Measurements from ENCODE around the gene UCKL1. TPM values are rescaled to one million over a fixed set of nuclear protein-coding genes. Genes with fewer than 3 reads are reported as not detected.
"Not testable (repeated sequence)": the region's sequence is repeated elsewhere in the genome, so short reads cannot be mapped to it uniquely, and the experiment has no call there.

Gene UCKL1
- total RNA-seq, 3 donors from 2014 or later = 37.4 to 57.8 (median 43.6) TPM

GRCh38 chr20:63973636-63974401, 17.6 kb upstream of the UCKL1 start:
- intact Hi-C loops (cut with DNase I, micrococcal nuclease) = loop anchor here (5.0 kb wide), 1 partner anchor 437 kb away; the partner anchor contains the start of gene PTK6 (in 2 of the 2)
- no peaks in the 10 kb centered on the region for H3K9me3 ChIP-seq
- no peak overlapping the region for H3K4me3 ChIP-seq
- H3K36me3 ChIP-seq (ENCODE audit: low read depth) = no peaks in the 10 kb centered on the region
- ATAC-seq (peak; percentile 89), DNase-seq (peak; percentile 87 to 91 (median 88))
- TF ChIP-seq, protein P1, sequence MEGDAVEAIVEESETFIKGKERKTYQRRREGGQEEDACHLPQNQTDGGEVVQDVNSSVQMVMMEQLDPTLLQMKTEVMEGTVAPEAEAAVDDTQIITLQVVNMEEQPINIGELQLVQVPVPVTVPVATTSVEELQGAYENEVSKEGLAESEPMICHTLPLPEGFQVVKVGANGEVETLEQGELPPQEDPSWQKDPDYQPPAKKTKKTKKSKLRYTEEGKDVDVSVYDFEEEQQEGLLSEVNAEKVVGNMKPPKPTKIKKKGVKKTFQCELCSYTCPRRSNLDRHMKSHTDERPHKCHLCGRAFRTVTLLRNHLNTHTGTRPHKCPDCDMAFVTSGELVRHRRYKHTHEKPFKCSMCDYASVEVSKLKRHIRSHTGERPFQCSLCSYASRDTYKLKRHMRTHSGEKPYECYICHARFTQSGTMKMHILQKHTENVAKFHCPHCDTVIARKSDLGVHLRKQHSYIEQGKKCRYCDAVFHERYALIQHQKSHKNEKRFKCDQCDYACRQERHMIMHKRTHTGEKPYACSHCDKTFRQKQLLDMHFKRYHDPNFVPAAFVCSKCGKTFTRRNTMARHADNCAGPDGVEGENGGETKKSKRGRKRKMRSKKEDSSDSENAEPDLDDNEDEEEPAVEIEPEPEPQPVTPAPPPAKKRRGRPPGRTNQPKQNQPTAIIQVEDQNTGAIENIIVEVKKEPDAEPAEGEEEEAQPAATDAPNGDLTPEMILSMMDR (IDR thresholded peaks at IDR 0.05) = peak; percentile 98
- H3K4me1 ChIP-seq (ENCODE audit: low read depth) = peaks cover 14% of the 10 kb centered on the region

DNA sequence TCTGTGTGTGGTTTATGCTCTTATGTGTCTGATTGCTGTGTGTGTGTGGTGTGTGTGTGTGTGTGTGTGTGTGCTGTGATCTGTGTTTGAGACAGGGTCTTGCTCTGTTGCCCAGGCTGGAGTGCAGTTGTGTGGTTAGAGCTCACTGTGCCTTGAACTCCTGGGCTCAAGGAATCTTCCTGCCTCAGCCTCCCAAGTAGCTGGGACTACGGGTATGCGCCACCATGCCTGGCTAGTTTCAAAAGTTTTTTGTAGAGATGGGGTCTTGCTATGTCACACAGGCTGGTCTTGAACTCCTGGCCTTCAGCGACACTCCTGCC, 16.9 kb upstream of the UCKL1 start:
- intact Hi-C loops (cut with DNase I, micrococcal nuclease) = loop anchor here (5.0 kb wide), 1 partner anchor 436 kb away; the partner anchor contains the start of gene PTK6 (in 2 of the 2)
- Histone ChIP-seq H3K9me3 (no peaks in the 10 kb centered on the region), H3K4me1 (ENCODE audit: low read depth) (peaks cover 12% of the 10 kb centered on the region), H3K36me3 (ENCODE audit: low read depth) (no peaks in the 10 kb centered on the region), H3K4me3 (no peak overlapping the region)
- DNase-seq (no peak), ATAC-seq (no peak)
- TF ChIP-seq, protein P1 (IDR thresholded peaks at IDR 0.05) = no peak

DNA sequence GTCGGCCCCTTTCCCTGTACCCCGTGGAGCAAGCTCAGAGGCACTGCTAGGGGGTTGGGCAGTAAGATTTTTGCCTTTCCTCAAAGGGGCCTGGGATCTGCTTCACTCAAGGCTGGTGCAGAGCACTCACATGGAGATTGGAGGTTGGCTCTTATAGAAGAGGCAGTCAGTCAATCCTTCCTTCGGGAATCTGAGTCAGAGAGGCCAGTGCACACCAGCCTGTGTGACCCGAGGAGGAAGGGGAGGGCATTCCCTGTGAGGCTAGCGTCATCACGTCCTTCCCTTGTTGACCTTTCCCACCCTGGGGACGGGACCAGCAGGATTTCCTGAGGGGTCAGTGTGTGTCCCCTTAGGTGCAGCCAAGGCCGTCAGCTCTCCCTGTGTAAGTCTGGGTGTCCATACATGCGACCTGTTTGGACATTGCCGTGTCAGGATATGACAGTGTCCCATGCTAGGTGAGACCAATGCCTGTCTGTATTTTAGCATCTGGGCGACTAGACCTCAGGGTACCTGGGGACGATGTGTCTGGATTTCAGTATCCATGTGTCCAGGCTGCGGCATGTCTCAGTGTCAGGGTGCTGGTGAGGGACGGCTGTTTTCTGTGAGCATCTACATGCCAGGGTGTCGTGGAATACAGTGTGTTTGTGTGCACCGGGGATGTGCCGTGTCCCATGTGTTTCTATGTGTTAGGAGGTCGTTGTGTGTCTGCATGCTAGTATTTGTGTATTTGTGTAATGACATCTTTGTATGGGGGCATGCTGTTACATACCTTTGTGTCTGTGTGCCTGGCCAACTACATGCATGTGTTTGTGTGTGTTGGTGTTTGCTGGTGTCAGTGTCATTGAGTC, 16.3 kb upstream of the UCKL1 start:
- H3K4me1 ChIP-seq (ENCODE audit: low read depth) = peaks cover 11% of the 10 kb centered on the region
- no peaks in the 10 kb centered on the region for H3K9me3 ChIP-seq
- DNase-seq (peak in 1 of 3 donors; percentile 21), ATAC-seq (no peak)
- no peaks in the 10 kb centered on the region for H3K36me3 ChIP-seq (ENCODE audit: low read depth)
- TF ChIP-seq, protein P1 (IDR thresholded peaks at IDR 0.05) = no peak
- intact Hi-C loops (cut with DNase I, micrococcal nuclease) = loop anchor here (5.0 kb wide), 1 partner anchor 435 kb away; the partner anchor contains the start of gene PTK6 (in 2 of the 2)
- no peak overlapping the region for H3K4me3 ChIP-seq

GRCh38 chr20:63971960-63972311, 15.7 kb upstream of the UCKL1 start:
- H3K4me1 ChIP-seq (ENCODE audit: low read depth) = peaks cover 11% of the 10 kb centered on the region
- H3K9me3 ChIP-seq; H3K36me3 ChIP-seq (ENCODE audit: low read depth); ATAC-seq; H3K4me3 ChIP-seq; DNase-seq: not testable (repeated sequence)
- intact Hi-C loops (cut with DNase I, micrococcal nuclease) = loop anchor here (5.0 kb wide), 1 partner anchor 435 kb away; the partner anchor contains the start of gene PTK6 (in 2 of the 2)

- H3K36me3 ChIP-seq (ENCODE audit: low read depth) = no peaks in the 10 kb centered on the region
- no peaks in the 10 kb centered on the region for H3K9me3 ChIP-seq
- TF ChIP-seq, protein P1 (IDR thresholded peaks at IDR 0.05) = no peak
- intact Hi-C loops (cut with DNase I, micrococcal nuclease) = loop anchor here (5.0 kb wide), 1 partner anchor 434 kb away; the partner anchor contains the start of gene PTK6 (in 2 of the 2)
- H3K4me3 ChIP-seq = no peak overlapping the region
- H3K4me1 ChIP-seq (ENCODE audit: low read depth) = peaks cover 11% of the 10 kb centered on the region
- ATAC-seq (no peak), DNase-seq (no peak)
These were observed 14.7 kb upstream of the UCKL1 start for GRCh38 chr20:63970714-63971431.

All from mucosa of descending colon (tissue), 3 donors.